Measurements from ENCODE around the gene CDK14. TPM values are rescaled to one million over a fixed set of nuclear protein-coding genes. Genes with fewer than 3 reads are reported as not detected.

The CDK14 gene
- total RNA-seq, 2 donors from 2014 or later = 8.7 to 13.4 TPM

DNA sequence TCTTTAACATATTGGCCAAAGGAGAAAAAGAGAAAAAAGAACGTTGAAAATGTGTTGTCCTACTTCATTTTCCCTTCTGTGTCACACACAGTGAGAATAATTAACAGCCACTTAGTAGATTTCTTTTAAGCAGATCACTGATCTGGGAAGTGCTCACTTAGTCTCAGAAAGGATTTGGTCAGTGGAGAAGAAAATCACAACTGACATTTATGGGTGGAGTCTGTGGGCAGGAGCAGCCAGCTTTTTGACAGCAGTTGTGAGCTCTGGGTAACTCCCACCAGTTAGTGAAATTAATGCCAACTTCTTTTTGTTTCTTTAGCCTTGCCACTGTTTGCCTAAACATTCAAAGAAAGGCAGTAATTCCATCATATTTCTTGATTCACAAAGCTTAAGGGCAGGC, 49.7 kb downstream of the CDK14 start:
- H3K27me3 Mint-ChIP-seq (ENCODE audit: insufficient read depth) = peaks cover 4% of the 10 kb centered on the region
- no peak for DNase-seq

GRCh38 chr7:90648107-90648506, 52.0 kb downstream of the CDK14 start:
- 85 to 96% methylated on average over 2 of the region's 2 CpGs for WGBS, 2 experiments (ENCODE audit: insufficient coverage in 1 of 2, insufficient read length in 1 of 2)

More for the DNA sequence above, 49.7 kb downstream of the CDK14 start:
- Histone ChIP-seq H3K4me1 (ENCODE audit: control insufficient read depth, insufficient read depth, low read length) (no peaks in the 10 kb centered on the region), H3K36me3 (ENCODE audit: control insufficient read depth, insufficient read depth, low read length) (no peaks in the 10 kb centered on the region), H3K9ac (ENCODE audit: extremely low read depth, low read length, poor library complexity, severe bottlenecking) (no peak overlapping the region), H3K4me3 (ENCODE audit: low read length) (no peak overlapping the region), H3K9me3 (ENCODE audit: control insufficient read depth, low read length) (peaks cover 4% of the 10 kb centered on the region), H3K27ac (ENCODE audit: low read depth, low read length) (no peak overlapping the region), H3K27me3 (ENCODE audit: control insufficient read depth, insufficient read depth, low read length, poor library complexity, severe bottlenecking) (no peaks in the 10 kb centered on the region)
- no peak for TF ChIP-seq CTCF (conservative IDR thresholded peaks at IDR 0.05)
- Mint-ChIP-seq H3K36me3 (ENCODE audit: low read depth) (peaks cover 11% of the 10 kb centered on the region), H3K4me3 (no peak overlapping the region), H3K27ac (no peak overlapping the region), H3K9me3 (peaks cover 19% of the 10 kb centered on the region), H3K4me1 (no peaks in the 10 kb centered on the region)
- 64% methylated on average over 1 of the region's 1 CpG; no CpG with 5 or more reads in 1 of the 2 experiments for WGBS, 2 experiments (ENCODE audit: insufficient coverage in 1 of 2, insufficient read length in 1 of 2)

GRCh38 chr7:90648834-90649233, 52.7 kb downstream of the CDK14 start:
- no peaks in the 10 kb centered on the region for H3K27me3 ChIP-seq (ENCODE audit: control insufficient read depth, insufficient read depth, low read length, poor library complexity, severe bottlenecking)
- no peak for TF ChIP-seq CTCF (conservative IDR thresholded peaks at IDR 0.05)

More at GRCh38 chr7:90648107-90648506, 52.0 kb downstream of the CDK14 start:
- Mint-ChIP-seq H3K27me3 (ENCODE audit: insufficient read depth) (peaks cover 4% of the 10 kb centered on the region), H3K9me3 (peaks cover 7% of the 10 kb centered on the region), H3K27ac (no peak overlapping the region), H3K36me3 (ENCODE audit: low read depth) (peaks cover 2% of the 10 kb centered on the region), H3K4me3 (no peak overlapping the region), H3K4me1 (no peaks in the 10 kb centered on the region)
- Histone ChIP-seq H3K27ac (ENCODE audit: low read depth, low read length) (no peak overlapping the region), H3K9me3 (ENCODE audit: control insufficient read depth, low read length) (peaks cover 4% of the 10 kb centered on the region), H3K36me3 (ENCODE audit: control insufficient read depth, insufficient read depth, low read length) (no peaks in the 10 kb centered on the region), H3K4me1 (ENCODE audit: control insufficient read depth, insufficient read depth, low read length) (no peaks in the 10 kb centered on the region), H3K9ac (ENCODE audit: extremely low read depth, low read length, poor library complexity, severe bottlenecking) (no peak overlapping the region), H3K27me3 (ENCODE audit: control insufficient read depth, insufficient read depth, low read length, poor library complexity, severe bottlenecking) (no peaks in the 10 kb centered on the region), H3K4me3 (ENCODE audit: low read length) (no peak overlapping the region)
- DNase-seq = no peak
- TF ChIP-seq CTCF (conservative IDR thresholded peaks at IDR 0.05) = no peak

More at GRCh38 chr7:90648834-90649233, 52.7 kb downstream of the CDK14 start:
- Histone ChIP-seq H3K27ac (ENCODE audit: low read depth, low read length) (no peak overlapping the region), H3K9ac (ENCODE audit: extremely low read depth, low read length, poor library complexity, severe bottlenecking) (no peak overlapping the region), H3K9me3 (ENCODE audit: control insufficient read depth, low read length) (peaks cover 4% of the 10 kb centered on the region), H3K36me3 (ENCODE audit: control insufficient read depth, insufficient read depth, low read length) (no peaks in the 10 kb centered on the region), H3K4me1 (ENCODE audit: control insufficient read depth, insufficient read depth, low read length) (no peaks in the 10 kb centered on the region), H3K4me3 (ENCODE audit: low read length) (no peak overlapping the region)
- Mint-ChIP-seq H3K9me3 (peaks cover 7% of the 10 kb centered on the region), H3K36me3 (ENCODE audit: low read depth) (peaks cover 2% of the 10 kb centered on the region), H3K4me1 (no peaks in the 10 kb centered on the region), H3K4me3 (no peak overlapping the region), H3K27ac (no peak overlapping the region), H3K27me3 (ENCODE audit: insufficient read depth) (peaks cover 4% of the 10 kb centered on the region)
- DNase-seq = no peak
